Measurements from ENCODE around the gene AHCYL2. TPM values are rescaled to one million over a fixed set of nuclear protein-coding genes. Genes with fewer than 3 reads are reported as not detected.
A peak's percentile ranks its signal among the peaks of the same experiment; 100 is the strongest.

AHCYL2 gene
- total RNA-seq, 1 donor from 2014 or later: 19.0 TPM

GRCh38 chr7:129225206-129225930 lies 538 bp downstream of the AHCYL2 start:
- H3K36me3 Mint-ChIP-seq (ENCODE audit: unreplicated experiment): no peaks in the 10 kb centered on the region
- TF ChIP-seq CTCF (IDR thresholded peaks at IDR 0.05): no peak
- H3K27me3 Mint-ChIP-seq (ENCODE audit: unreplicated experiment): no peaks in the 10 kb centered on the region
- H3K27ac Mint-ChIP-seq (ENCODE audit: unreplicated experiment): peak overlapping the region; percentile 78
- H3K4me3 Mint-ChIP-seq (ENCODE audit: unreplicated experiment): peak overlapping the region; percentile 93
- H3K9me3 Mint-ChIP-seq (ENCODE audit: unreplicated experiment): no peaks in the 10 kb centered on the region
- H3K4me1 Mint-ChIP-seq (ENCODE audit: unreplicated experiment): peaks cover 17% of the 10 kb centered on the region
- peak; percentile 86 for DNase-seq (ENCODE audit: extremely low spot score, unreplicated experiment)

GRCh38 chr7:129225931-129226572 lies 1.2 kb downstream of the AHCYL2 start:
- Mint-ChIP-seq H3K4me3 (ENCODE audit: unreplicated experiment) (peak overlapping the region; percentile 93), H3K36me3 (ENCODE audit: unreplicated experiment) (no peaks in the 10 kb centered on the region), H3K27ac (ENCODE audit: unreplicated experiment) (peak overlapping the region; percentile 78), H3K27me3 (ENCODE audit: unreplicated experiment) (no peaks in the 10 kb centered on the region), H3K9me3 (ENCODE audit: unreplicated experiment) (no peaks in the 10 kb centered on the region), H3K4me1 (ENCODE audit: unreplicated experiment) (peaks cover 17% of the 10 kb centered on the region)
- TF ChIP-seq CTCF (IDR thresholded peaks at IDR 0.05): no peak
- DNase-seq (ENCODE audit: extremely low spot score, unreplicated experiment): no peak

- DNase-seq (ENCODE audit: extremely low spot score, unreplicated experiment): no peak
- no peak for TF ChIP-seq CTCF (IDR thresholded peaks at IDR 0.05)
- Mint-ChIP-seq H3K9me3 (ENCODE audit: unreplicated experiment) (no peaks in the 10 kb centered on the region), H3K4me3 (ENCODE audit: unreplicated experiment) (no peak overlapping the region), H3K4me1 (ENCODE audit: unreplicated experiment) (peaks cover 13% of the 10 kb centered on the region), H3K27me3 (ENCODE audit: unreplicated experiment) (no peaks in the 10 kb centered on the region), H3K27ac (ENCODE audit: unreplicated experiment) (no peak overlapping the region), H3K36me3 (ENCODE audit: unreplicated experiment) (no peaks in the 10 kb centered on the region)
Observed at GRCh38 chr7:129227646-129228578, 3.1 kb downstream of the AHCYL2 start.

GRCh38 chr7:129228633-129229032 lies 3.8 kb downstream of the AHCYL2 start:
- no peak overlapping the region for H3K27ac Mint-ChIP-seq (ENCODE audit: unreplicated experiment)
- H3K27me3 Mint-ChIP-seq (ENCODE audit: unreplicated experiment): no peaks in the 10 kb centered on the region
- no peak for TF ChIP-seq CTCF (IDR thresholded peaks at IDR 0.05)
- H3K4me3 Mint-ChIP-seq (ENCODE audit: unreplicated experiment): no peak overlapping the region
- no peak for DNase-seq (ENCODE audit: extremely low spot score, unreplicated experiment)
- no peaks in the 10 kb centered on the region for H3K36me3 Mint-ChIP-seq (ENCODE audit: unreplicated experiment)
- H3K4me1 Mint-ChIP-seq (ENCODE audit: unreplicated experiment): peaks cover 13% of the 10 kb centered on the region
- no peaks in the 10 kb centered on the region for H3K9me3 Mint-ChIP-seq (ENCODE audit: unreplicated experiment)
